PC-3 (cell line): Measurements from ENCODE around the gene GRIA1. TPM values are rescaled to one million over a fixed set of nuclear protein-coding genes. Genes with fewer than 3 reads are reported as not detected.

ENCODE experiments used
- ATAC-seq: fragments of 200-7000 bp; cut with Tn5 transposase; 2 replicates; pipeline ENCODE4 v1.9.1; 2020; ENCODE audit warnings: mild to moderate bottlenecking, moderate library complexity
- BruUV-seq: library from RNA; stranded (reverse); fragments of 400-500 nt; replicated peaks from 2 replicates; lab custom pipeline; 2021; lab: Mats Ljungman, UMichigan
- CTCF ChIA-PET: fragments of 300-600 bp; sonication (Branson Sonifier 250); formaldehyde crosslinking; loops from one replicate; lab custom pipeline; 2022; ENCODE audit warnings: antibody characterized with exemption; lab: Charles Lee
- POLR2A ChIA-PET: fragments of 300-600 bp; sonication (Branson Sonifier 250); formaldehyde crosslinking; loops from one replicate; lab custom pipeline; 2022; ENCODE audit warnings: antibody characterized with exemption; ENCODE audit not compliant: unreplicated experiment; lab: Charles Lee
- DNase-seq: peaks from one replicate; pipeline ENCODE4 v3.0.0-alpha.2; 2015
- H2AFZ ChIP-seq: fragments of 300-600 bp; sonication (generic); 2 replicates; pipeline ENCODE4 v1.6.0; 2016; ENCODE audit warnings: antibody characterized with exemption, low read length
- H3F3A ChIP-seq: fragments of 300-600 bp; sonication (generic); one replicate; pipeline ENCODE4 v1.6.0; 2017; ENCODE audit warnings: antibody characterized with exemption, low read length, control low read depth, mild to moderate bottlenecking; ENCODE audit not compliant: unreplicated experiment
- H3K27ac ChIP-seq: fragments of 300-600 bp; sonication (generic); 2 replicates; pipeline ENCODE4 v1.5.1; 2016; ENCODE audit warnings: mild to moderate bottlenecking, low read length
- H3K27me3 ChIP-seq: fragments of 300-600 bp; sonication (generic); 2 replicates; pipeline ENCODE4 v1.6.1; 2016; ENCODE audit warnings: low read length, mixed read lengths
- H3K36me3 ChIP-seq: fragments of 300-600 bp; sonication (generic); 2 replicates; pipeline ENCODE4 v1.6.1; 2016; ENCODE audit warnings: low read depth, mixed run types, low read length, mixed read lengths
- H3K4me1 ChIP-seq: fragments of 300-600 bp; sonication (generic); 2 replicates; pipeline ENCODE4 v1.5.1; 2016; ENCODE audit warnings: low read length; ENCODE audit not compliant: insufficient read depth
- H3K4me2 ChIP-seq: fragments of 300-600 bp; sonication (generic); 2 replicates; pipeline ENCODE4 v1.6.0; 2016; ENCODE audit warnings: low read length
- H3K4me3 ChIP-seq: fragments of 300-600 bp; sonication (generic); 2 replicates; pipeline ENCODE4 v1.5.1; 2016; ENCODE audit warnings: mild to moderate bottlenecking, low read length, mixed read lengths
- H3K79me2 ChIP-seq: fragments of 300-600 bp; sonication (generic); 2 replicates; pipeline ENCODE4 v1.6.1; 2017; ENCODE audit warnings: low read length, mixed read lengths
- H3K9ac ChIP-seq: fragments of 300-600 bp; sonication (generic); 2 replicates; pipeline ENCODE4 v1.6.0; 2016; ENCODE audit warnings: mild to moderate bottlenecking, low read length
- H3K9me2 ChIP-seq: fragments of 300-600 bp; sonication (generic); replicated peaks from 2 replicates; pipeline ENCODE4 v1.6.1; 2016; ENCODE audit warnings: mixed run types, low read length, mixed read lengths
- H3K9me3 ChIP-seq: fragments of 300-600 bp; sonication (generic); 2 replicates; pipeline ENCODE4 v1.6.1; 2016; ENCODE audit warnings: low read length, mixed read lengths
- H4K20me1 ChIP-seq: fragments of 300-600 bp; sonication (generic); 2 replicates; pipeline ENCODE4 v1.6.1; 2016; ENCODE audit warnings: low read length, mixed read lengths
- CTCF ChIP-seq: fragments of 300-600 bp; sonication (generic); conservative IDR thresholded peaks from 2 replicates; pipeline ENCODE4 v1.5.1; 2017; ENCODE audit warnings: antibody characterized with exemption, low read depth, mild to moderate bottlenecking, low read length
- EZH2 ChIP-seq: fragments of 300-600 bp; sonication (generic); IDR thresholded peaks from one replicate; pipeline ENCODE4 v1.6.1; 2017; ENCODE audit warnings: antibody characterized with exemption, mild to moderate bottlenecking, low read length; ENCODE audit not compliant: unreplicated experiment
- EZH2phosphoT487 ChIP-seq: fragments of 300-600 bp; sonication (generic); IDR thresholded peaks from 2 replicates; pipeline ENCODE4 v1.6.1; 2018; ENCODE audit warnings: mild to moderate bottlenecking, antibody characterized with exemption, low read length, borderline replicate concordance
- intact Hi-C: fragments of 100-400 bp; cut with micrococcal nuclease; formaldehyde crosslinking; loops from 2 replicates; pipeline ENCODE4 v1.9.0; 2023
- total RNA-seq: library from RNA; depleted of rRNA; stranded (reverse); fragments of >200 nt; gene quantifications from 2 replicates; pipeline ENCODE4 v1.2.3, GENCODE V29; 2014

Gene GRIA1
- total RNA-seq, 1 experiment from 2014 or later = not detected

GRCh38 chr5:153515301-153515700 lies 24.8 kb downstream of the GRIA1 start:
- CTCF ChIA-PET = no interaction called here
- peaks cover 8% of the 10 kb centered on the region; the same call in 1 of the 2 replicates for H3K9me3 ChIP-seq
- BruUV-seq = no TSS peak

GRCh38 chr5:153516504-153517240 lies 26.2 kb downstream of the GRIA1 start:
- Histone ChIP-seq H3K9me2 (no peaks in the 10 kb centered on the region), H3K9me3 (peaks cover 8% of the 10 kb centered on the region; the same call in 1 of the 2 replicates), H3F3A (no peaks in the 10 kb centered on the region), H3K36me3 (no peaks in the 10 kb centered on the region), H4K20me1 (no peaks in the 10 kb centered on the region), H3K4me2 (no peak overlapping the region), H3K9ac (no peak overlapping the region), H3K27ac (no peak overlapping the region), H2AFZ (no peak overlapping the region), H3K4me3 (no peak overlapping the region), H3K27me3 (no peaks in the 10 kb centered on the region), H3K4me1 (no peaks in the 10 kb centered on the region), H3K79me2 (no peaks in the 10 kb centered on the region)
- no peak for ATAC-seq
- TF ChIP-seq CTCF (no peak), EZH2phosphoT487 (no peak), EZH2 (no peak)
- no TSS peak for BruUV-seq
- intact Hi-C loops = no loop called here
- CTCF ChIA-PET = no interaction called here
- DNase-seq = no peak
- POLR2A ChIA-PET = no interaction called here

More at GRCh38 chr5:153515301-153515700, 24.8 kb downstream of the GRIA1 start:
- no peak overlapping the region for H3K9ac ChIP-seq
- no peak overlapping the region for H3K4me3 ChIP-seq
- DNase-seq (no peak), ATAC-seq (no peak)
- H3K36me3 ChIP-seq = no peaks in the 10 kb centered on the region
- intact Hi-C loops = no loop called here
- no peaks in the 10 kb centered on the region for H3K9me2 ChIP-seq
- no peaks in the 10 kb centered on the region for H3F3A ChIP-seq
- no peak overlapping the region for H2AFZ ChIP-seq
- H3K4me1 ChIP-seq = no peaks in the 10 kb centered on the region
- H3K79me2 ChIP-seq = no peaks in the 10 kb centered on the region
- no peak overlapping the region for H3K4me2 ChIP-seq
- no peaks in the 10 kb centered on the region for H4K20me1 ChIP-seq
- TF ChIP-seq CTCF (no peak), EZH2 (no peak), EZH2phosphoT487 (no peak)
- H3K27me3 ChIP-seq = no peaks in the 10 kb centered on the region
- H3K27ac ChIP-seq = no peak overlapping the region
- POLR2A ChIA-PET = no interaction called here

- TF ChIP-seq EZH2phosphoT487 (no peak), CTCF (no peak)
- no peaks in the 10 kb centered on the region for H3K79me2 ChIP-seq
- no peak overlapping the region for H2AFZ ChIP-seq
- POLR2A ChIA-PET = no interaction called here
- intact Hi-C loops = no loop called here
- H3K27me3 ChIP-seq = no peaks in the 10 kb centered on the region
- H3K27ac ChIP-seq = no peak overlapping the region
- H3K9ac ChIP-seq = no peak overlapping the region
- no TSS peak for BruUV-seq
- no peaks in the 10 kb centered on the region for H3K4me1 ChIP-seq
- no peaks in the 10 kb centered on the region for H3K36me3 ChIP-seq
- H3K9me3 ChIP-seq = peaks cover 8% of the 10 kb centered on the region; the same call in 1 of the 2 replicates
- H3K9me2 ChIP-seq = no peaks in the 10 kb centered on the region
- no peak for DNase-seq
- no peaks in the 10 kb centered on the region for H4K20me1 ChIP-seq
- H3F3A ChIP-seq = no peaks in the 10 kb centered on the region
- CTCF ChIA-PET = no interaction called here
- H3K4me2 ChIP-seq = no peak overlapping the region
- ATAC-seq = no peak
- H3K4me3 ChIP-seq = no peak overlapping the region
Observed at GRCh38 chr5:153517241-153517611, 26.8 kb downstream of the GRIA1 start.
